SU-DHL-6 (cell line): Measurements from ENCODE around the gene ZNF26.
"Not testable (repeated sequence)": the region's sequence is repeated elsewhere in the genome, so short reads cannot be mapped to it uniquely, and the experiment has no call there.

ENCODE experiments used
- H2AFZ ChIP-seq: fragments of 200-600 bp; sonication (generic); 2 replicates; pipeline ENCODE4 v1.6.1; 2014; ENCODE audit warnings: low read depth, mild to moderate bottlenecking, moderate library complexity, mixed read lengths, antibody characterized with exemption, low read length; ENCODE audit not compliant: severe bottlenecking
- H3F3A ChIP-seq: fragments of 200-600 bp; shearing (Covaris generic); 2 replicates; pipeline ENCODE4 v1.6.0; 2016; ENCODE audit warnings: antibody characterized with exemption, mild to moderate bottlenecking; ENCODE audit not compliant: insufficient read depth
- H3K27ac ChIP-seq: fragments of 200-600 bp; sonication (generic); 2 replicates; pipeline ENCODE4 v1.5.1; 2016; ENCODE audit warnings: low read depth, mild to moderate bottlenecking, low read length, moderate library complexity, mixed read lengths
- H3K27me3 ChIP-seq: fragments of 200-600 bp; sonication (generic), shearing (Covaris generic); 2 replicates; pipeline ENCODE4 v1.6.0; 2014; ENCODE audit warnings: mild to moderate bottlenecking, low read length
- H3K36me3 ChIP-seq: fragments of 200-600 bp; sonication (generic); 2 replicates; pipeline ENCODE4 v1.6.1; 2014; ENCODE audit warnings: mild to moderate bottlenecking, low read length, mixed read lengths
- H3K4me2 ChIP-seq: fragments of 300-600, 200-600 bp; shearing (Covaris generic), sonication (generic); 2 replicates; pipeline ENCODE4 v1.6.0; 2014; ENCODE audit warnings: low read length, low read depth, mild to moderate bottlenecking; ENCODE audit not compliant: poor library complexity, severe bottlenecking
- H3K4me3 ChIP-seq: fragments of 200-600 bp; sonication (generic); 2 replicates; pipeline ENCODE4 v1.5.1; 2014; ENCODE audit warnings: antibody characterized with exemption, low read length, mild to moderate bottlenecking, mixed read lengths; ENCODE audit not compliant: insufficient read depth, poor library complexity, severe bottlenecking
- H3K79me2 ChIP-seq: fragments of 200-600 bp; sonication (generic); 2 replicates; pipeline ENCODE4 v1.6.1; 2014; ENCODE audit warnings: mild to moderate bottlenecking, low read length, moderate library complexity; ENCODE audit not compliant: insufficient read depth
- H3K9ac ChIP-seq: fragments of 200-600 bp; sonication (generic); 2 replicates; pipeline ENCODE4 v1.7.0; 2014; ENCODE audit warnings: mild to moderate bottlenecking, low read length
- H3K9me2 ChIP-seq: fragments of 200-600 bp; sonication (generic); replicated peaks from 2 replicates; pipeline ENCODE4 v1.6.1; 2014; ENCODE audit warnings: low read length; ENCODE audit not compliant: insufficient read depth
- H3K9me3 ChIP-seq: fragments of 200-600 bp; sonication (generic); 2 replicates; pipeline ENCODE4 v1.6.1; 2014; ENCODE audit warnings: low read length, mixed read lengths; ENCODE audit not compliant: insufficient read depth
- H4K20me1 ChIP-seq: fragments of 200-600 bp; sonication (generic); 2 replicates; pipeline ENCODE4 v1.6.1; 2014; ENCODE audit warnings: low read depth, mild to moderate bottlenecking, antibody characterized with exemption, low read length, moderate library complexity, mixed read lengths
- EZH2phosphoT487 ChIP-seq: fragments of 200-600 bp; sonication (generic), shearing (Covaris generic); conservative IDR thresholded peaks from 2 replicates; pipeline ENCODE4 v1.6.1; 2018; ENCODE audit warnings: mild to moderate bottlenecking, antibody characterized with exemption, low read length, moderate library complexity, mixed read lengths
- TF ChIP-seq, protein P1 (sequence below): fragments of 200-600 bp; sonication (generic); IDR thresholded peaks from one replicate; pipeline ENCODE4 v1.5.1; 2017; ENCODE audit warnings: antibody characterized with exemption, mild to moderate bottlenecking, low read length, moderate library complexity; ENCODE audit not compliant: insufficient read depth, poor library complexity, severe bottlenecking

The ZNF26 gene

DNA sequence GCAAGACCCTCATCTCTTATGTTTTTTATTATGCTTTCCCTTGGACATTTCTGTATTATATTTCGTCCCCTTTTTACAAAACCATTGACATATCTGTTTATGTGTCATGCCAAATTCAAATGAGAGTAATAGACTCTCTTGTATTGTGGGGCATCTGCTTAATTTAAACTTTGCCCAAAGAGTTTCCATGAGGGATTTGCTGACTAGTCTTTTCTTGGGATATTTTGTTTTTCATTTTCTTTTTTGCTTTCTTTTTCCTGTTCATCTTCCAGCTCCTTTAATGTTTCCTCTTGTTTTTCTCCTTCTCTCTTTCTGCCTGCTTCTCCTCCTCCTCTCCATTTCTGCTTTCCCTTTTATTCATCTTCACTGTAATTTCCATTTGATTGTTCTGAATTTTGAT, 13.8 kb upstream of the ZNF26 start:
- no peak overlapping the region for H3K9ac ChIP-seq
- TF ChIP-seq EZH2phosphoT487: no peak
- TF ChIP-seq, protein P1, sequence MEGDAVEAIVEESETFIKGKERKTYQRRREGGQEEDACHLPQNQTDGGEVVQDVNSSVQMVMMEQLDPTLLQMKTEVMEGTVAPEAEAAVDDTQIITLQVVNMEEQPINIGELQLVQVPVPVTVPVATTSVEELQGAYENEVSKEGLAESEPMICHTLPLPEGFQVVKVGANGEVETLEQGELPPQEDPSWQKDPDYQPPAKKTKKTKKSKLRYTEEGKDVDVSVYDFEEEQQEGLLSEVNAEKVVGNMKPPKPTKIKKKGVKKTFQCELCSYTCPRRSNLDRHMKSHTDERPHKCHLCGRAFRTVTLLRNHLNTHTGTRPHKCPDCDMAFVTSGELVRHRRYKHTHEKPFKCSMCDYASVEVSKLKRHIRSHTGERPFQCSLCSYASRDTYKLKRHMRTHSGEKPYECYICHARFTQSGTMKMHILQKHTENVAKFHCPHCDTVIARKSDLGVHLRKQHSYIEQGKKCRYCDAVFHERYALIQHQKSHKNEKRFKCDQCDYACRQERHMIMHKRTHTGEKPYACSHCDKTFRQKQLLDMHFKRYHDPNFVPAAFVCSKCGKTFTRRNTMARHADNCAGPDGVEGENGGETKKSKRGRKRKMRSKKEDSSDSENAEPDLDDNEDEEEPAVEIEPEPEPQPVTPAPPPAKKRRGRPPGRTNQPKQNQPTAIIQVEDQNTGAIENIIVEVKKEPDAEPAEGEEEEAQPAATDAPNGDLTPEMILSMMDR: no peak

DNA sequence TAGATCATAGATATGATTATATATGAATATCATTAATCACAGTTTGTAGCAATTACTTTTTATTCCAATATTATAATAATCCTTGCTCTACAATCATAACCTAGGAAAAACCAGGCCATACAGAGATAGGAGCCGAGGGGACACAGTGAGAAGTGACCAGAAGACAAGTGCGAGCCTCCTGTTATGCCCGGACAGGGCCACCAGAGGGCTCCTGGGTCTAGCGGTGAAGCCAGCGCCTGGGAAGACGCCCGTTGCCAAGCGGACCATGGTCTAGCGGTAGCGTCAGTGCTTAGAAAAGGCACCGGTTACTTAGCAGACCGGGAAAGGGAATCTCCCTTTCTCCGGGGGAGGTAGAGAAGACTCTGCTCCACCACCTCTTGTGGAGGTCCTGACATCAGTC, 9.3 kb upstream of the ZNF26 start:
- not testable (repeated sequence) for H3K27me3 ChIP-seq, H2AFZ ChIP-seq, H3K9ac ChIP-seq, H3K27ac ChIP-seq, H3K9me2 ChIP-seq, H3K4me2 ChIP-seq, H3K79me2 ChIP-seq, H3F3A ChIP-seq, H4K20me1 ChIP-seq, H3K4me3 ChIP-seq, H3K36me3 ChIP-seq
- H3K9me3 ChIP-seq: peaks cover 22% of the 10 kb centered on the region; the same call in 1 of the 2 replicates

More for the DNA sequence above, 13.8 kb upstream of the ZNF26 start:
- Histone ChIP-seq H3K9me3 (peaks cover 28% of the 10 kb centered on the region; the same call in 1 of the 2 replicates), H3K27me3 (no peaks in the 10 kb centered on the region), H3K4me2 (no peak overlapping the region), H3K79me2 (no peaks in the 10 kb centered on the region), H4K20me1 (no peaks in the 10 kb centered on the region), H3F3A (no peaks in the 10 kb centered on the region), H3K9me2 (no peaks in the 10 kb centered on the region), H3K27ac (no peak overlapping the region), H3K4me3 (no peak overlapping the region), H2AFZ (no peak overlapping the region), H3K36me3 (no peaks in the 10 kb centered on the region)

DNA sequence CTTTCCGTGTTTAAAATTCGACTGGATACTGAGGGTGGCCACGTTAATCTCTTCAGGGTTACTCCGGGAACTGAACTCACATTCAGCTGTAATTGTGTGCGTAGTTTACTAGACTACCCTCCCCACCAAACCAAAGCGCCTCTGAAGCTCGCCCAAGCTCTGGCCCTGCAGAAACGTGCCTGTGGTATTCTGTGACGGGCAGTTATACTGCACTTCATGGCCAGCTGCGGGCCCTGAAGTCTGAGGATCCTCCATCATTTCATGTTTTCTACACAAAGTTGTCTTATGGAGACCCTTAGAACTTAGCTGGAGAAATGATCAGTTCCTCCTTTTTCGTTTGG, 688 bp downstream of the ZNF26 start:
- peak overlapping the region; percentile 84 for H3K4me2 ChIP-seq
- no peak overlapping the region for H3K27ac ChIP-seq
- no peaks in the 10 kb centered on the region for H3K9me2 ChIP-seq
- peaks cover 25% of the 10 kb centered on the region for H3K9me3 ChIP-seq
- H3K4me3 ChIP-seq: peak overlapping the region; percentile 82
- TF ChIP-seq, protein P1: no peak
- no peak for TF ChIP-seq EZH2phosphoT487
- peaks cover 16% of the 10 kb centered on the region for H3K36me3 ChIP-seq
- H3F3A ChIP-seq: no peaks in the 10 kb centered on the region
- no peaks in the 10 kb centered on the region for H3K27me3 ChIP-seq
- H3K9ac ChIP-seq: peak overlapping the region; percentile 72
- H4K20me1 ChIP-seq: no peaks in the 10 kb centered on the region
- H2AFZ ChIP-seq: peak overlapping the region; percentile 92
- peaks cover 39% of the 10 kb centered on the region for H3K79me2 ChIP-seq

DNA sequence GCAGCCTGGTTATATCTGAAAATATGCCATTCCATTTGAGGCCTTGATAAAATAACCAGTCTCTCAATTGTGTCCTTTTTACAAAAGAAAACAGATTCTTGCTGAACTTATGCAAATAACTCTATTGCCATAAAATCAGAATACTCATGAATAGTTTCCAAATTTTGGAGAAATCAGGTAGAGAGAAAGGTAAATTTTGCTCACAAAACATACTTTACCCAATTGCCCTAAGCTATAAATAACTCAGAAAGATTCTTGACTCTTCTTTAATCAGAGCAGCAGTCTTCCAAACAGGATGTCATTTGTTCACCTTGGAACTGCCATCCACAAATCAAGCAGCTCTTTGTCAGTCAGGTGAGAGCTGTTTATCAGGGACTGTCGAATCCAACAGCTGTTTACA, 12.6 kb downstream of the ZNF26 start:
- Histone ChIP-seq H3F3A (no peaks in the 10 kb centered on the region), H4K20me1 (no peaks in the 10 kb centered on the region), H3K9ac (no peak overlapping the region), H3K4me3 (no peak overlapping the region), H3K9me3 (peaks cover 50% of the 10 kb centered on the region; the same call in 1 of the 2 replicates), H3K36me3 (peaks cover 12% of the 10 kb centered on the region; the same call in 1 of the 2 replicates), H2AFZ (no peak overlapping the region), H3K79me2 (peaks cover 34% of the 10 kb centered on the region; the same call in 1 of the 2 replicates), H3K4me2 (no peak overlapping the region), H3K9me2 (no peaks in the 10 kb centered on the region), H3K27me3 (no peaks in the 10 kb centered on the region), H3K27ac (no peak overlapping the region)
- no peak for TF ChIP-seq EZH2phosphoT487
- TF ChIP-seq, protein P1: no peak
